GM23338 (cell line): ENCODE measurements around the gene NLRC5. TPM values are rescaled to one million over a fixed set of nuclear protein-coding genes. Genes with fewer than 3 reads are reported as not detected.

Experiments used
- ATAC-seq: fragments of 200-7000 bp; cut with Tn5 transposase; 3 replicates; pipeline ENCODE4 v1.9.1; 2020
- DNase-seq: peaks from one replicate; pipeline ENCODE4 v3.0.0-alpha.2; 2015; ENCODE audit warnings: low spot score
- H2AFZ ChIP-seq: fragments of 200-600 bp; sonication (generic); 2 replicates; pipeline ENCODE4 v1.8.0; 2016; ENCODE audit warnings: antibody characterized with exemption, mild to moderate bottlenecking, moderate library complexity
- H3F3A ChIP-seq: fragments of 200-600 bp; sonication (generic); replicated peaks from 2 replicates; pipeline ENCODE4 v1.8.0; 2017; ENCODE audit warnings: antibody characterized with exemption, mixed run types, low read depth
- H3K27ac ChIP-seq: fragments of 200-600 bp; sonication (generic); 2 replicates; pipeline ENCODE4 v1.6.1; 2016; ENCODE audit warnings: low read depth
- H3K27me3 ChIP-seq: fragments of 200-600 bp; sonication (generic); 2 replicates; pipeline ENCODE4 v1.8.0; 2016; ENCODE audit warnings: mild to moderate bottlenecking, mixed run types, moderate library complexity; ENCODE audit not compliant: insufficient read depth
- H3K36me3 ChIP-seq: fragments of 200-600 bp; sonication (generic); 2 replicates; pipeline ENCODE4 v1.8.0; 2016; ENCODE audit warnings: mild to moderate bottlenecking; ENCODE audit not compliant: insufficient read depth
- H3K4me1 ChIP-seq: fragments of 200-600 bp; sonication (generic); 2 replicates; pipeline ENCODE4 v1.8.0; 2016; ENCODE audit warnings: mild to moderate bottlenecking, moderate library complexity; ENCODE audit not compliant: insufficient read depth
- H3K4me2 ChIP-seq: fragments of 200-600 bp; sonication (generic); 2 replicates; pipeline ENCODE4 v1.7.1; 2017; ENCODE audit warnings: mixed run types
- H3K4me3 ChIP-seq: fragments of 200-600 bp; sonication (generic); 2 replicates; pipeline ENCODE4 v1.6.1; 2016; ENCODE audit warnings: mixed run types
- H3K79me2 ChIP-seq: fragments of 200-600 bp; sonication (generic); replicated peaks from 2 replicates; pipeline ENCODE4 v1.8.0; 2017; ENCODE audit warnings: mild to moderate bottlenecking; ENCODE audit not compliant: insufficient read depth
- H3K9me2 ChIP-seq: fragments of 200-600 bp; sonication (generic); 2 replicates; pipeline ENCODE4 v1.8.0; 2017; ENCODE audit not compliant: insufficient read depth
- H4K20me1 ChIP-seq: fragments of 200-600 bp; sonication (generic); replicated peaks from 2 replicates; pipeline ENCODE4 v1.8.0; 2017; ENCODE audit warnings: mild to moderate bottlenecking; ENCODE audit not compliant: insufficient read depth
- H3K27ac Mint-ChIP-seq: 2 replicates; pipeline ENCODE4 v1.8.0; 2020; ENCODE audit warnings: inconsistent platforms, mild to moderate bottlenecking, moderate library complexity, mixed read lengths
- H3K27me3 Mint-ChIP-seq: 3 replicates; pipeline ENCODE4 v1.8.0; 2022; ENCODE audit warnings: low read depth, mild to moderate bottlenecking, moderate library complexity, mixed read lengths, inconsistent platforms; ENCODE audit not compliant: insufficient read depth, poor library complexity
- H3K36me3 Mint-ChIP-seq: 3 replicates; pipeline ENCODE4 v1.8.0; 2021; ENCODE audit warnings: low read depth, mild to moderate bottlenecking, inconsistent platforms, moderate library complexity, mixed read lengths
- H3K4me1 Mint-ChIP-seq: 3 replicates; pipeline ENCODE4 v1.8.0; 2020; ENCODE audit warnings: mild to moderate bottlenecking, inconsistent platforms, mixed read lengths
- H3K4me3 Mint-ChIP-seq: 3 replicates; pipeline ENCODE4 v1.8.0; 2021; ENCODE audit warnings: moderate library complexity, mild to moderate bottlenecking, inconsistent platforms, mixed read lengths
- H3K9me3 Mint-ChIP-seq: 3 replicates; pipeline ENCODE4 v1.8.0; 2020; ENCODE audit warnings: moderate library complexity, mild to moderate bottlenecking, inconsistent platforms, mixed read lengths
- CREB1 ChIP-seq: fragments of 250-450 bp; sonication (Bioruptor Pico); IDR thresholded peaks from 2 replicates; pipeline ENCODE4 v1.5.0; 2020; ENCODE audit warnings: low read depth, mild to moderate bottlenecking, moderate library complexity
- EZH2 ChIP-seq: fragments of 200-600 bp; sonication (generic); IDR thresholded peaks from one replicate; pipeline ENCODE4 v1.8.0; 2017; ENCODE audit warnings: antibody characterized with exemption, mild to moderate bottlenecking, low read depth; ENCODE audit not compliant: unreplicated experiment
- EZH2phosphoT487 ChIP-seq: fragments of 200-600 bp; sonication (generic); IDR thresholded peaks from one replicate; pipeline ENCODE4 v1.8.1; 2018; ENCODE audit warnings: antibody characterized with exemption; ENCODE audit not compliant: unreplicated experiment
- JUNB ChIP-seq: IDR thresholded peaks from one replicate; pipeline ENCODE4 v1.6.1; 2016; ENCODE audit warnings: antibody characterized with exemption; ENCODE audit not compliant: unreplicated experiment
- NANOG ChIP-seq: IDR thresholded peaks from 2 replicates; pipeline ENCODE4 v1.6.1; 2016; ENCODE audit warnings: antibody characterized with exemption, borderline replicate concordance
- POLR2AphosphoS5 ChIP-seq: IDR thresholded peaks from 2 replicates; pipeline ENCODE4 v1.6.1; 2016; ENCODE audit warnings: antibody characterized with exemption, low read depth
- STAT1 ChIP-seq: IDR thresholded peaks from one replicate; pipeline ENCODE4 v1.6.1; 2016; ENCODE audit warnings: antibody characterized with exemption; ENCODE audit not compliant: unreplicated experiment
- ZNF114 ChIP-seq: fragments of 250-450 bp; sonication (Bioruptor Pico); IDR thresholded peaks from 2 replicates; pipeline ENCODE4 v1.5.0; 2020; ENCODE audit warnings: mild to moderate bottlenecking, moderate library complexity
- ZNF331 ChIP-seq: fragments of 250-450 bp; sonication (Bioruptor Pico); IDR thresholded peaks from 2 replicates; pipeline ENCODE4 v1.5.0; 2020; ENCODE audit warnings: low read depth, mild to moderate bottlenecking, moderate library complexity
- polyA plus RNA-seq: library from polyadenylated mRNA; unstranded; fragments of >200 nt; fragmentation: Nextera tagmentation; extraction: Ambion mirVana; gene quantifications from 2 replicates; pipeline ENCODE4 v1.2.1, GENCODE V29; 2016
- total RNA-seq: library from RNA; depleted of rRNA; stranded (reverse); fragments of >200 nt; shearing (Covaris generic); gene quantifications from 2 replicates; pipeline ENCODE4 v1.2.3, GENCODE V29; 2014
- TF ChIP-seq, protein P1 (sequence below): fragments of 250-450 bp; sonication (Bioruptor Pico); IDR thresholded peaks from 2 replicates; pipeline ENCODE4 v1.5.0; 2020; ENCODE audit warnings: mild to moderate bottlenecking, moderate library complexity
- TF ChIP-seq, protein P2 (sequence below): IDR thresholded peaks from one replicate; pipeline ENCODE4 v1.6.1; 2018; ENCODE audit warnings: antibody characterized with exemption; ENCODE audit not compliant: unreplicated experiment
- TF ChIP-seq, protein P3 (sequence below): IDR thresholded peaks from 2 replicates; pipeline ENCODE4 v1.6.1; 2016; ENCODE audit warnings: antibody characterized with exemption
- TF ChIP-seq, protein P4 (sequence below), 2 experiments: fragments of 200-600 bp in 1 of 2; sonication (generic) in 1 of 2; conservative IDR thresholded peaks; 2 replicates each; pipeline versions ENCODE4 v1.5.1 to v1.6.1; 2016 to 2017; ENCODE audit warnings: antibody characterized with exemption in 2 of 2, low read depth in 2 of 2, mild to moderate bottlenecking in 2 of 2, moderate library complexity in 1 of 2

NLRC5 gene
- total and polyA plus RNA-seq, 2 experiments from 2014 or later: 2.3 to 3.9 TPM

DNA sequence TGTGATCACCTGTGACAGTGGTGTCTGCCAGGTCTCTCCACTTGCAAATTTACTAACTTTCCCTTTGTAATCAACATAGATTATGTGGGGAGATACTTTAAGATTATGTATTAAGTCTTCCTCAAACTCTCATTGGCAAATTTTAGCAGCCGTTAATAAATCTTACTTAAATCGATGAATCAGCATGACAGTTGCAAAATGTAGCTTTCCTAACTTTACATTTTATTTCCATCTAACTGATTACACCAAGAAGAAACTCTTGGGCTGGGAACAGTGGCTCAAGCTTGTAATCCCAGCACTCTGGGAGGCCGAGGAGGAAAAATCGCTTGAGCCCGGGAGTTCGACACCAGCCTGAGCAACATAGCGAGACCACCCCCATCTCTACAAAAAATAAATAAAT, 79.7 kb downstream of the NLRC5 start:
- Histone ChIP-seq H3K79me2 (no peaks in the 10 kb centered on the region), H3K36me3 (no peaks in the 10 kb centered on the region), H3K9me2 (no peaks in the 10 kb centered on the region), H4K20me1 (no peaks in the 10 kb centered on the region), H3F3A (no peaks in the 10 kb centered on the region), H2AFZ (no peak overlapping the region), H3K4me2 (no peak overlapping the region), H3K4me3 (no peak overlapping the region), H3K4me1 (no peaks in the 10 kb centered on the region), H3K27me3 (no peaks in the 10 kb centered on the region), H3K27ac (no peak overlapping the region)
- no peak for ATAC-seq
- no peak overlapping the region for H3K27ac Mint-ChIP-seq
- peaks cover 5% of the 10 kb centered on the region for H3K27me3 Mint-ChIP-seq
- no peak overlapping the region for H3K4me3 Mint-ChIP-seq
- no peaks in the 10 kb centered on the region for H3K36me3 Mint-ChIP-seq
- H3K4me1 Mint-ChIP-seq: no peaks in the 10 kb centered on the region; the same call in 2 of the 3 replicates
- no peaks in the 10 kb centered on the region for H3K9me3 Mint-ChIP-seq
- DNase-seq: no peak
- TF ChIP-seq NANOG: no peak
- no peak for TF ChIP-seq CREB1
- TF ChIP-seq, protein P1, sequence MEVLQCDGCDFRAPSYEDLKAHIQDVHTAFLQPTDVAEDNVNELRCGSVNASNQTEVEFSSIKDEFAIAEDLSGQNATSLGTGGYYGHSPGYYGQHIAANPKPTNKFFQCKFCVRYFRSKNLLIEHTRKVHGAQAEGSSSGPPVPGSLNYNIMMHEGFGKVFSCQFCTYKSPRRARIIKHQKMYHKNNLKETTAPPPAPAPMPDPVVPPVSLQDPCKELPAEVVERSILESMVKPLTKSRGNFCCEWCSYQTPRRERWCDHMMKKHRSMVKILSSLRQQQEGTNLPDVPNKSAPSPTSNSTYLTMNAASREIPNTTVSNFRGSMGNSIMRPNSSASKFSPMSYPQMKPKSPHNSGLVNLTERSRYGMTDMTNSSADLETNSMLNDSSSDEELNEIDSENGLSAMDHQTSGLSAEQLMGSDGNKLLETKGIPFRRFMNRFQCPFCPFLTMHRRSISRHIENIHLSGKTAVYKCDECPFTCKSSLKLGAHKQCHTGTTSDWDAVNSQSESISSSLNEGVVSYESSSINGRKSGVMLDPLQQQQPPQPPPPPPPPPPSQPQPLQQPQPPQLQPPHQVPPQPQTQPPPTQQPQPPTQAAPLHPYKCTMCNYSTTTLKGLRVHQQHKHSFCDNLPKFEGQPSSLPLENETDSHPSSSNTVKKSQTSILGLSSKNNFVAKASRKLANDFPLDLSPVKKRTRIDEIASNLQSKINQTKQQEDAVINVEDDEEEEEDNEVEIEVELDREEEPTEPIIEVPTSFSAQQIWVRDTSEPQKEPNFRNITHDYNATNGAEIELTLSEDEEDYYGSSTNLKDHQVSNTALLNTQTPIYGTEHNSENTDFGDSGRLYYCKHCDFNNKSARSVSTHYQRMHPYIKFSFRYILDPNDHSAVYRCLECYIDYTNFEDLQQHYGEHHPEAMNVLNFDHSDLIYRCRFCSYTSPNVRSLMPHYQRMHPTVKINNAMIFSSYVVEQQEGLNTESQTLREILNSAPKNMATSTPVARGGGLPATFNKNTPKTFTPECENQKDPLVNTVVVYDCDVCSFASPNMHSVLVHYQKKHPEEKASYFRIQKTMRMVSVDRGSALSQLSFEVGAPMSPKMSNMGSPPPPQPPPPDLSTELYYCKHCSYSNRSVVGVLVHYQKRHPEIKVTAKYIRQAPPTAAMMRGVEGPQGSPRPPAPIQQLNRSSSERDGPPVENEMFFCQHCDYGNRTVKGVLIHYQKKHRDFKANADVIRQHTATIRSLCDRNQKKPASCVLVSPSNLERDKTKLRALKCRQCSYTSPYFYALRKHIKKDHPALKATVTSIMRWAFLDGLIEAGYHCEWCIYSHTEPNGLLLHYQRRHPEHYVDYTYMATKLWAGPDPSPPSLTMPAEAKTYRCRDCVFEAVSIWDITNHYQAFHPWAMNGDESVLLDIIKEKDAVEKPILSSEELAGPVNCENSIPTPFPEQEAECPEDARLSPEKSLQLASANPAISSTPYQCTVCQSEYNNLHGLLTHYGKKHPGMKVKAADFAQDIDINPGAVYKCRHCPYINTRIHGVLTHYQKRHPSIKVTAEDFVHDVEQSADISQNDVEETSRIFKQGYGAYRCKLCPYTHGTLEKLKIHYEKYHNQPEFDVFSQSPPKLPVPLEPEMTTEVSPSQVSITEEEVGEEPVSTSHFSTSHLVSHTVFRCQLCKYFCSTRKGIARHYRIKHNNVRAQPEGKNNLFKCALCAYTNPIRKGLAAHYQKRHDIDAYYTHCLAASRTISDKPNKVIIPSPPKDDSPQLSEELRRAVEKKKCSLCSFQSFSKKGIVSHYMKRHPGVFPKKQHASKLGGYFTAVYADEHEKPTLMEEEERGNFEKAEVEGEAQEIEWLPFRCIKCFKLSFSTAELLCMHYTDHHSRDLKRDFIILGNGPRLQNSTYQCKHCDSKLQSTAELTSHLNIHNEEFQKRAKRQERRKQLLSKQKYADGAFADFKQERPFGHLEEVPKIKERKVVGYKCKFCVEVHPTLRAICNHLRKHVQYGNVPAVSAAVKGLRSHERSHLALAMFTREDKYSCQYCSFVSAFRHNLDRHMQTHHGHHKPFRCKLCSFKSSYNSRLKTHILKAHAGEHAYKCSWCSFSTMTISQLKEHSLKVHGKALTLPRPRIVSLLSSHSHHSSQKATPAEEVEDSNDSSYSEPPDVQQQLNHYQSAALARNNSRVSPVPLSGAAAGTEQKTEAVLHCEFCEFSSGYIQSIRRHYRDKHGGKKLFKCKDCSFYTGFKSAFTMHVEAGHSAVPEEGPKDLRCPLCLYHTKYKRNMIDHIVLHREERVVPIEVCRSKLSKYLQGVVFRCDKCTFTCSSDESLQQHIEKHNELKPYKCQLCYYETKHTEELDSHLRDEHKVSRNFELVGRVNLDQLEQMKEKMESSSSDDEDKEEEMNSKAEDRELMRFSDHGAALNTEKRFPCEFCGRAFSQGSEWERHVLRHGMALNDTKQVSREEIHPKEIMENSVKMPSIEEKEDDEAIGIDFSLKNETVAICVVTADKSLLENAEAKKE (CRISPR knock-in tag): no peak
- TF ChIP-seq EZH2phosphoT487: no peak
- TF ChIP-seq, protein P2, sequence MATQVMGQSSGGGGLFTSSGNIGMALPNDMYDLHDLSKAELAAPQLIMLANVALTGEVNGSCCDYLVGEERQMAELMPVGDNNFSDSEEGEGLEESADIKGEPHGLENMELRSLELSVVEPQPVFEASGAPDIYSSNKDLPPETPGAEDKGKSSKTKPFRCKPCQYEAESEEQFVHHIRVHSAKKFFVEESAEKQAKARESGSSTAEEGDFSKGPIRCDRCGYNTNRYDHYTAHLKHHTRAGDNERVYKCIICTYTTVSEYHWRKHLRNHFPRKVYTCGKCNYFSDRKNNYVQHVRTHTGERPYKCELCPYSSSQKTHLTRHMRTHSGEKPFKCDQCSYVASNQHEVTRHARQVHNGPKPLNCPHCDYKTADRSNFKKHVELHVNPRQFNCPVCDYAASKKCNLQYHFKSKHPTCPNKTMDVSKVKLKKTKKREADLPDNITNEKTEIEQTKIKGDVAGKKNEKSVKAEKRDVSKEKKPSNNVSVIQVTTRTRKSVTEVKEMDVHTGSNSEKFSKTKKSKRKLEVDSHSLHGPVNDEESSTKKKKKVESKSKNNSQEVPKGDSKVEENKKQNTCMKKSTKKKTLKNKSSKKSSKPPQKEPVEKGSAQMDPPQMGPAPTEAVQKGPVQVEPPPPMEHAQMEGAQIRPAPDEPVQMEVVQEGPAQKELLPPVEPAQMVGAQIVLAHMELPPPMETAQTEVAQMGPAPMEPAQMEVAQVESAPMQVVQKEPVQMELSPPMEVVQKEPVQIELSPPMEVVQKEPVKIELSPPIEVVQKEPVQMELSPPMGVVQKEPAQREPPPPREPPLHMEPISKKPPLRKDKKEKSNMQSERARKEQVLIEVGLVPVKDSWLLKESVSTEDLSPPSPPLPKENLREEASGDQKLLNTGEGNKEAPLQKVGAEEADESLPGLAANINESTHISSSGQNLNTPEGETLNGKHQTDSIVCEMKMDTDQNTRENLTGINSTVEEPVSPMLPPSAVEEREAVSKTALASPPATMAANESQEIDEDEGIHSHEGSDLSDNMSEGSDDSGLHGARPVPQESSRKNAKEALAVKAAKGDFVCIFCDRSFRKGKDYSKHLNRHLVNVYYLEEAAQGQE: no peak
- no peak for TF ChIP-seq POLR2AphosphoS5
- TF ChIP-seq ZNF331 (CRISPR knock-in tag): no peak
- no peak for TF ChIP-seq ZNF114 (CRISPR knock-in tag)
- no peak for TF ChIP-seq JUNB
- TF ChIP-seq, protein P3, sequence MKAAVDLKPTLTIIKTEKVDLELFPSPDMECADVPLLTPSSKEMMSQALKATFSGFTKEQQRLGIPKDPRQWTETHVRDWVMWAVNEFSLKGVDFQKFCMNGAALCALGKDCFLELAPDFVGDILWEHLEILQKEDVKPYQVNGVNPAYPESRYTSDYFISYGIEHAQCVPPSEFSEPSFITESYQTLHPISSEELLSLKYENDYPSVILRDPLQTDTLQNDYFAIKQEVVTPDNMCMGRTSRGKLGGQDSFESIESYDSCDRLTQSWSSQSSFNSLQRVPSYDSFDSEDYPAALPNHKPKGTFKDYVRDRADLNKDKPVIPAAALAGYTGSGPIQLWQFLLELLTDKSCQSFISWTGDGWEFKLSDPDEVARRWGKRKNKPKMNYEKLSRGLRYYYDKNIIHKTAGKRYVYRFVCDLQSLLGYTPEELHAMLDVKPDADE: no peak
- TF ChIP-seq EZH2: no peak
- TF ChIP-seq, protein P4, sequence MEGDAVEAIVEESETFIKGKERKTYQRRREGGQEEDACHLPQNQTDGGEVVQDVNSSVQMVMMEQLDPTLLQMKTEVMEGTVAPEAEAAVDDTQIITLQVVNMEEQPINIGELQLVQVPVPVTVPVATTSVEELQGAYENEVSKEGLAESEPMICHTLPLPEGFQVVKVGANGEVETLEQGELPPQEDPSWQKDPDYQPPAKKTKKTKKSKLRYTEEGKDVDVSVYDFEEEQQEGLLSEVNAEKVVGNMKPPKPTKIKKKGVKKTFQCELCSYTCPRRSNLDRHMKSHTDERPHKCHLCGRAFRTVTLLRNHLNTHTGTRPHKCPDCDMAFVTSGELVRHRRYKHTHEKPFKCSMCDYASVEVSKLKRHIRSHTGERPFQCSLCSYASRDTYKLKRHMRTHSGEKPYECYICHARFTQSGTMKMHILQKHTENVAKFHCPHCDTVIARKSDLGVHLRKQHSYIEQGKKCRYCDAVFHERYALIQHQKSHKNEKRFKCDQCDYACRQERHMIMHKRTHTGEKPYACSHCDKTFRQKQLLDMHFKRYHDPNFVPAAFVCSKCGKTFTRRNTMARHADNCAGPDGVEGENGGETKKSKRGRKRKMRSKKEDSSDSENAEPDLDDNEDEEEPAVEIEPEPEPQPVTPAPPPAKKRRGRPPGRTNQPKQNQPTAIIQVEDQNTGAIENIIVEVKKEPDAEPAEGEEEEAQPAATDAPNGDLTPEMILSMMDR (conservative IDR thresholded peaks at IDR 0.05; ENCODE audit: low read depth in 2 of 2): no peak
- no peak for TF ChIP-seq STAT1
